Activated CD4-positive, CD25-positive, alpha-beta regulatory T cell treated with anti-CD3 and anti-CD28 coated beads, Interleukin-2, amount 50 U/mL, for 16 hours (primary cell): ENCODE data around the gene RABIF.

Experiments used
- DNase-seq: peaks from one replicate; pipeline ENCODE4 v3.0.0-alpha.2; 2020; ENCODE audit warnings: low read depth, low spot score

The RABIF gene

DNA sequence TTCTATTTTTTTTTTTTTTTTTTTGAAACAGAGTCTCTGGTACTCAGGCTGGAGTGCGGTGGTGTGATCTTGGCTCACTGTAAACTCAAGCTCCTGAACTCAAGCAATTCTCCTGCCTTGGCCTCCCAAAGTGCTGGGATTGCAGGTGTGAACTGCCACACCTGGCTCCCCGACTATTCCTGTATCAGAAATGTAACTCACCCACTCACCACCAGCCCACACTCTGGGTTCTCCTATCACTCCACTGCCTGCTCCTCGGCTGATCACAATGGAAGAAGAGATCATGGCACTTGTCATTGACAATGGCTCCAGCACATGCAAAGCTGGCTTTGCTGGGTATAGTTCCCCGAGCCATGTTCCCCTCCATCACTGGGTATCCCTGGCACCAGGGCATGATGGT is 15.9 kb downstream of the RABIF start:
- no peak for DNase-seq

- no peak for DNase-seq
Measured at GRCh38 chr1:202871367-202871766, 17.6 kb downstream of the RABIF start.

DNA sequence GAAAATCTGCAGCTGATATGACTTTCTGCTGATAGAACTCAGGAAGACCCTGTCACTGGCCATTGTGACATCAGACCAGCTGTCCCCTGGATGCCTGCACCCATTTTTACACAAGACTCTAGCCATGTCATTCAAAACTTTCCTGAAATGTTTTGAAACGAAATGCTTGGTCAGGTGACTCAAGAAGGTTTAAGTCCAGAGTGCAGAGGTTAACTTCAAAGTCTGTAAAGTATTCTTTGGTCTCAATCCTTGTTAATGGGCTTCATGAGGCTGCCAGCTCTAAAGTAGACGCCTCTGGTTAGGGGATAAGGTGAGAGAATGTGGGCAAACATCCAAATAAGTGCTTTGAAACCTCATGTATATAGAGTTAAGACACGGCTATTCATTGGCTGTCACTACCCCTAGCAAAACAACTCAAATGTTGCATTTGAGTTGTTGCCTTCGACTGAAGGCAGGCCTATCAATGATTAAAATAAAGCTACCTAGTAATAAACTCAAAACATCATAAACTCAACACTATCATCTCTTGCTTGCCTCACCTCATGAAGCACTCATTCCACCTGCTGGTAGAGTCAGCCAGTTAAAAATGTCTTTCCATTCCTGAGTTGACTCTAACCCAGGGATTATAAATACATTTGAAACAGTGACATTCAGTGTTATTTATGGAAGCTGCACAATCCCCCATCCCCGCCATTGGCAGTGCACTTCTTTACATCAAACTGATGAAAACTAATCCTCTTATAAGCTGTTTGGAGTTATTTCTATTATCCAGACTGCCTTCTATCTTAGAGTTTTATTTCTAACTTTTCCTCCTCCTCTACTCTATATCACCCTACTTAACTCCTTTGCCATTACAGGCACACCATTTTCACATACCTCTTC is 26.0 kb downstream of the RABIF start:
- DNase-seq = no peak

DNA sequence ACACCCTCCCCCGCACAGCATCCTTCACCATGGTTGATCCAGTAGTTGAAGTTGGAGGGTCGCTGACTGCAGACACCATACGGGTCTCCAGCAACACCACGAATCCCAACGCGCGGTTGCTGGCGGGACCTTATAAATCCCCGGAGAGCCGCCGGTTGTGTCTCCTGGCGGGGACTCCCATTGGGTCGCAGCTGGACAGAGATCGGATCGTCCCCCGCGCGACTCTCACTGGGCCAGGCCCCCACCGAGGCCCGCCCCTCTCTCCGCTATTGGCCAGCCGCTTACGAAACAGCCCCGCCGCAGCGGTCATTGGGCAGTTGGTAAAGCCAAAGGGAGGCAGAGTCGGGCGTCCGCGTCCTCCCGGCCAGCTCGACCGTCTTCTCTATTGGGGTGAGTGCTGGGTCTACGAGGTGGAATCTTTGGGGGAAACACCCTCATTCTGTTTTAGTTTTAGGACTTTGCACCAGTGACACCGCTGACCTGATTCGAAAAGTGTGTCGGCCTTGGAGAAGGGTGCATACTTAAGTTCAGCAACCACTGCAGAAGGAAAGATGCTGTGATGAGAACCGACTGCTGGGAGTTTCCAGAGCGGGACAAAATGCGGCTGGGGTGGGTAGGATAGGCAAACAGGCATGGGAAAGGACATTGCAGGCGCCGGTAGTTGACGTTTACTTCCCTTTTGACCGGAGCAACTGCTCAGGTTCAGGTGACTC is 27.4 kb downstream of the RABIF start:
- no peak for DNase-seq

DNA sequence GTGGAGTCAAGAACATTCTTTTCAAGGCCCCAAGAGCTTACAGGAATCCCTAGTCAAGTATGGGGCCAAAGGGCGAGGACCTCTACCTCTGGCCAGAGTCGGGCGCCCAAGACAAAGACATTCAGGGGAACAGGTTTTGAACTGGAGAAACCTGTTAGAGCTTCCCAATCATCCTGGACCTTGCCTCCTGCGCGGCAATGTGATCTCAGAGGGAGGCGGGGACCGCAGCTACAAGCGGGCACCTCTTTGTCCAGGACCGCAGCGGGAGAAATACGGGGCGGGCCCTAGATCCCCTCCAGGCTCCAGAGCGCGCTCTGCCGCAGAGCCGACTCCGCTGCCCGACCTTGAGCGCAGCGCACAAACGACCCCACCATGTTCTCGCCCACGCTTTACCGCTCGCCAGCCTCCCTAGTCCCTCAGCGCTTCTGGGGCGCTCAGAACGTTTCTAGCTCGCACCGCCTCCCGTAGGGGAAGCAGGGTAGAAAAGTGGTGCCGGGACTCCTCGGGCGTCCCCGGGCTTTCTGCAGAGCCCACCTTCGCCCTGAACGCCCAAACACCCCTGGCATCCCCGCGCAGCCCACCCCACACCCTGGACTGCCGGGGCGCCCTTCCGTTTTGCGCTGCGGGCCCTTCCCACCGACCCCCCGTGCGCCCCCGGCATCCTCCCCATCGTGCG is 28.1 kb downstream of the RABIF start:
- no peak for DNase-seq

GRCh38 chr1:202858789-202859414 is 30.0 kb downstream of the RABIF start:
- no peak for DNase-seq

DNA sequence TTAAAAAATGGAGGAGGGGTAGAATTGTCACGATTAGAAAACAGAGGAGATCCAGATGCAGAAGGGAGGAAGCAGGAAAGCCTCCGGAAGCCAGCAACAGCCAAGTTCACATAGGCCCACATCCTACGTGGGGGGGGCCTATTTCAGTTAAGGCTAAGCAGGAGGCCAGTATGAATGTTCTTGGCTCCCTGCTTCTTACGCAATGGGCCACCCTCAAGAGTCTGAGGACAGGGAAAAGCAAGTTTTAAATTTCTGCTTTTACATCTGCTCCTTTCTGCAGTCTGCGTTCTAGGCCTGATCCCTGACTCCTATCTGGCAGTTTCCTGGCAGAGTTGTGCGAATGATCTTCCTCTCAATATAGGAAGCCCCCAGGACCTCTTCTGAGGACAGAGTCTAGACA is 30.6 kb downstream of the RABIF start:
- DNase-seq = no peak

GRCh38 chr1:202857136-202857610 is 31.8 kb downstream of the RABIF start:
- DNase-seq = no peak

DNA sequence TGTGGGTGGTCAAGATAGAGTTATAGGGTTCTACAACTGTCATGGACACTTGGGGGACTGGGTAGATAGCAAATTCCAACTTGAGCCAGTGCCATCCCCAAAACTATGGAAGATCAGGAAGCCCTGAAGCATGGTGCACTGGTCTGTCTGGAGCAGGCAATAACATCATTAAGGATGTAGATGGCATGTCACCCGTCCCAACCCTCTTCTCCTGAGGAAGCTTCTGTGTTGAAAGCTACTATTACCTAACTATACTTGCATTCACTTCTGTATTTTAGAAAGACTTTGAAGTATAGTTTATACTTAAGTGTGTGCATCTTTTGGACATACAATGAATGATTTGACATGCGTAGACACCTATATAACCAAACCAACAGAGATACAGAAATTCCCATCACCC is 32.9 kb downstream of the RABIF start:
- DNase-seq = no peak

DNA sequence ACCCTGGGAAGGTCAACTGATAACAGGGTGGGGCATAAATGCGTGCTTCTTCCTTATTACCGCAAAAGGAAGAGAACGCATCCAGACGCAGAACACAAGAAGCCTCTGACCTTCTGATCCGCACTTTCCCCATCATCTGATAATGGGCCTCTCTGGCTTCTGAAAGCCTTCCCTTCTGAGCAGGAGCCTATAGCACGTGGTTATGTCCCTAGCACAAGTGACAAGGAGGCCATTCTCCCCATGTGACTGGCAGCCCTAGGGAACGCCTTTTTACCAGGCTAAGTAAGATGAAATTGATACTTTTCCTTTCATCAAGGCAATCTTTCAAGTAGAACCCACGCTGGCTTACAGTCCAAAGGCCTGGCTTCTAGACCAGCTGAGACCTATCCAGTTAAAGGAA is 34.2 kb downstream of the RABIF start:
- DNase-seq = no peak

DNA sequence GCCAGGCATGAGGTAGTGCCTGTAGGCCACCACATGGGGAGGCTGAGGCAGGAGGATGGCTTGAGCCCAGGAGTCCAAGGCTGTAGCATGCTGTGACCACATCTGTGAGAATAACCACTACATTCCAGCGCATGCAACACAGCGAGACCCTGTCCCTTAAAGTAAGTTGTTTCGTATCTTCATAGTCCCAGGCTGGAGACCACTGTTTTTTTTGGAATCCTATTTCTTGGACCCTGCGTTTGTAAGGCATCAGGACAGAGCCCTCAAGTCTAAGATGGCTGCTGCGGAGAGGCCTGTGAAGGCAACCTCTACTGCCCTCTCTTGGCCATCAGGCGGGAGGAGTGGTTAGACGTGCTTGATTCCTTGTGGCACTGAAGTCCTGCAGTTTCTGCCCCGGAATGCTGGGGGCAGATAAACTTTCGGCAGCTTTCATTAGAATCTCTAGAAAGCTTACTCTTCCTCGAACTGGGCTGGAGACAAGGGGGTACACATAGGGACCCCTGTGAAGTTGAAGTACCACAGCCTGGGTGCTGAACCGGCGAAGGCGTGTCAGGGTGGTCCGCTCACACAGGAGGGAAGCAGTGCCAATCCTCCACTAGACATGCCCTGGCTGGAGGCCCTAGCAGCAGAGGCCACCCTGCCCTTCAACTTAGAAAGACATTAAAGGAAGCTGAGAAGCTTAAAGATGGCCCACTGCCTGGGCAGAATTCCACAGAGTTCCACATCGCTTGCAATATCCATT is 36.6 kb downstream of the RABIF start:
- no peak for DNase-seq

- no peak for DNase-seq
Measured at GRCh38 chr1:202850593-202851362, 38.2 kb downstream of the RABIF start.

DNA sequence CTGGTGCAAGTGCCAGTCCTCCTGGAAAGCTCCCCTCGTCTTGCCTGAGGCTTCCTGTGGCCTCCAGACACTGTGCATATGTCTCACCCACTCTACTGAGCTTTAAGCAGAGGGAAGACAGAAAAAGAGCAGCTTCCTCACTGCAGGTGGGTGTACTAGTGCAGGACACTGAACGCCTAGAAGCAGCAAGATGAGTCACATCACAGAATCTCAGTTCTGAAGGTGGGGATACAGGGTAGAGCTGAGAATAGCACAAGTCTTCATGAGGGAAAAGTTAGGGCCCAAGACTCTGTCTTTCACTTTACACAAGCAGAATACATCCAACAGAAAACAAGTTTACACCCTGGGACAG is 40.8 kb downstream of the RABIF start:
- DNase-seq = no peak

DNA sequence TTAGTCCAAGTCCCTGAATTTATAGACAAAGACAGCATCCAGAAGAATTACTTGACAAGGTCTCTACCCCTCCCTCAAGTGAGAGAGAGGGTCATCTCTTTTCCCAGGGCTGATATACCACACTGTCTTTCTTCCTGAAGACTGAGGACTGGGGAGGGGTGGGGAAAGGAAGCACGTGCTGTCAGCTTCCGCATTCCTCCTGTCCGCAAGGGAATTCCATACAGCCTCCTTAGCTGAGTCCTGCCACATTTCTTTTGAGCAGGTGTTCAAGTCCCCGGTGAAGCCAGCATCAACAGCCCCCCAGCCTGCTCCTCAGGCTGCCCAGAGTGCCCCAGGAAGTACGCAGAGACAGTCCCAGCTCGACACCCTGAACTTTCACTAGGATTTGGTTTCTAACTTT is 44.0 kb downstream of the RABIF start:
- DNase-seq = no peak

- DNase-seq = no peak
Measured at GRCh38 chr1:202844259-202844658, 44.7 kb downstream of the RABIF start.

DNA sequence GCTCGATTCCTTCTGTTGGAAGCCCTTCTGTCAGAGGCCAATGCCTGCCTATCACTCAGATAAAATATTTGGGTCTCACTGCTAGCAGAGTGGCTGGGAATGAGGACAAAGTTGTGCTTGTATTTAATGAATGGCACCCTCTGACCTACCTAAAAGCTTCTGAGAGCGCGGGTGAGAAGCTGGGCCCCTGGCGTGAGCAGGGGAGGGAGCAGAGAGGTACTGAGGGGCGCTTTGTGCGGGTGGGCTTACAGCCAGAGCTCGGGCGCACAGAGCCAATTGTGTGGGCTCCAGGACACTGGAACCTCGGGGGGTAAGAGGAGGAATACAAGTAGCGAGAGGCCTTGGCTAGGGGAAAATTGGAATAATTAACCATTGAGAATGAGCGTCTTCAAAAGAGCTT is 45.9 kb downstream of the RABIF start:
- DNase-seq = no peak

GRCh38 chr1:202837746-202838262 is 51.1 kb downstream of the RABIF start:
- no peak for DNase-seq

DNA sequence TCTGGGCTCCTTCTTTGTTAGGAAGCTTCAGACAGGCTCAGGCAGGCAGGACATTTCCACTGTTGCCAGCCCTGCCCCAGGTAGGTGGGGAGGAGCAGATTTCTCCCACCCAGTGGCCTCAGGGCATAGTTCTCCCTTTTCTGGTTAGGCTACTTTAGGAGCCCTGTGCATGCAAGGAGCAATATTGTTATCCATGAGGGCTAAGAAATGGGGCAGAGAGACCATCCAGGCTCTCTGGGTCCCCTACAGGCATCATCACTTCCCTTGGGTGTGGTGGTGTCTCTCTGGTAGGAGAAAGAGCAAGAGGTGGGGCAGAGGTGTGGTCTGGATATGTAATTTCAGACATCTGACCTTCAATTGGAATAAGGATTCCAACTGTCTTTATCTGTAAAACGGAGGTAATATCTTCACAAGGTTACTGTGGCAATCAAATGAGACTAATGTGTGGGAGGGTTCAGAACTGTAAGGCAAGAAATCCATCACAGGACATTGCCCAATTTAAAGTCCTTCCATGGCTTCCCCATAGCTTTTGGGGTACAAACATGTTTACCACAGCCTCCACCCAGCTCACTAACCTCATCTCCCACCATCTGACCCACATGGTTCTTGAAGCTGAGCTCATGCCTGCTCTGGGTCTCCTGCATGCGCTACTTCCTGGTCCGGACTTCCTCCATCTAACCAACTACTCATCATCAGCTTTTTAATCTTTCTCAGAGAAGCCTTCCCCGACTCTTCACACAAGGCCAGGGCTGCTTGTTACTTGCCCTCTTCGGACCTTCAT is 52.1 kb downstream of the RABIF start:
- DNase-seq = no peak

GRCh38 chr1:202835548-202836072 is 53.3 kb downstream of the RABIF start:
- no peak for DNase-seq
